DOHH2 (cell line): Measurements from ENCODE around the gene WFS1.

ENCODE experiments used
- H3F3A ChIP-seq: fragments of 200-600 bp; sonication (generic), shearing (Covaris generic); 2 replicates; pipeline ENCODE4 v1.6.0; 2016; ENCODE audit warnings: antibody characterized with exemption, mild to moderate bottlenecking; ENCODE audit not compliant: control insufficient read depth, insufficient read depth
- H3K27ac ChIP-seq: fragments of 200-600 bp; sonication (generic); 2 replicates; pipeline ENCODE4 v1.5.1; 2014; ENCODE audit warnings: low read depth, mild to moderate bottlenecking, low read length, moderate library complexity
- H3K27me3 ChIP-seq: fragments of 200-600 bp; sonication (generic); 2 replicates; pipeline ENCODE4 v1.6.1; 2014; ENCODE audit warnings: mild to moderate bottlenecking, low read length, mixed read lengths; ENCODE audit not compliant: control insufficient read depth
- H3K36me3 ChIP-seq: fragments of 200-600 bp; sonication (generic); 2 replicates; pipeline ENCODE4 v1.6.1; 2014; ENCODE audit warnings: mild to moderate bottlenecking, low read length, moderate library complexity, mixed read lengths; ENCODE audit not compliant: control insufficient read depth
- H3K4me1 ChIP-seq: fragments of 200-600 bp; sonication (generic); 2 replicates; pipeline ENCODE4 v1.6.1; 2014; ENCODE audit warnings: mild to moderate bottlenecking, low read length, mixed read lengths; ENCODE audit not compliant: control insufficient read depth
- H3K4me2 ChIP-seq: fragments of 200-600 bp; sonication (generic); 2 replicates; pipeline ENCODE4 v1.6.0; 2014; ENCODE audit warnings: mild to moderate bottlenecking, low read length, moderate library complexity
- H3K4me3 ChIP-seq: fragments of 200-600 bp; sonication (generic); 2 replicates; pipeline ENCODE4 v1.5.1; 2014; ENCODE audit warnings: mild to moderate bottlenecking, low read length, mixed read lengths
- H3K79me2 ChIP-seq: fragments of 200-600 bp; sonication (generic); 2 replicates; pipeline ENCODE4 v1.6.1; 2014; ENCODE audit warnings: mild to moderate bottlenecking, low read length, mixed read lengths; ENCODE audit not compliant: control insufficient read depth
- H3K9me2 ChIP-seq: fragments of 200-600 bp; sonication (generic); replicated peaks from 2 replicates; pipeline ENCODE4 v1.6.1; 2014; ENCODE audit warnings: mild to moderate bottlenecking, low read length, mixed read lengths; ENCODE audit not compliant: control insufficient read depth
- H3K9me3 ChIP-seq: fragments of 200-600 bp; sonication (generic); 2 replicates; pipeline ENCODE4 v1.6.1; 2014; ENCODE audit warnings: antibody characterized with exemption, low read length, mixed read lengths; ENCODE audit not compliant: control insufficient read depth, insufficient read depth
- H4K20me1 ChIP-seq: fragments of 200-600 bp; sonication (generic); 2 replicates; pipeline ENCODE4 v1.6.0; 2014; ENCODE audit warnings: low read depth, mild to moderate bottlenecking, antibody characterized with exemption, low read length, moderate library complexity; ENCODE audit not compliant: control insufficient read depth, insufficient read depth
- EZH2phosphoT487 ChIP-seq: fragments of 200-600 bp; sonication (generic); IDR thresholded peaks from 2 replicates; pipeline ENCODE4 v1.6.1; 2017; ENCODE audit warnings: borderline replicate concordance, mild to moderate bottlenecking, antibody characterized with exemption, low read length, moderate library complexity, mixed read lengths
- TF ChIP-seq, protein P1 (sequence below): fragments of 200-600 bp; sonication (generic); IDR thresholded peaks from one replicate; pipeline ENCODE4 v1.5.1; 2014; ENCODE audit warnings: antibody characterized with exemption, mild to moderate bottlenecking, low read depth, low read length; ENCODE audit not compliant: poor library complexity, severe bottlenecking

WFS1 gene

DNA sequence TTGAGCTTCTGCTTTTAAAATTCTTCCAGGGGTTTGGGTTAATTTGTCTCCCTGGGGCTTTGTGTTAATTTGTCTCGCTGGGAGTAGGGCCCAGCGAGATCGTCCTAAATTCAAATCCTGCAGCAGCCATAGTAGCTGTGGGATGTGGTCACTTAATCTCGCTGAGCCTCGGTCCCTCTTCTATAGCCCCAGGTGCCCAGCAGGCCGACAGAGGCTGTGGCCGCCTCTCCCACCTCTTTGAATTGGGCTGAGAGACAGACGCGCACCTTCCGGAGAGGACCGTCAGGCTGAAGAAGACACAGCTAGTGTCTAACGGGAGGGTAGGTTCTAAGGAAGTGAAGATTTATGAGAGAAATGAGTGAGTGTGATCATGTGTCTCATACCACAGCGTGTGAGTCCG lies 15.7 kb upstream of the WFS1 start:
- H3K9me2 ChIP-seq: no peaks in the 10 kb centered on the region
- no peak overlapping the region for H3K4me2 ChIP-seq
- H3K27ac ChIP-seq: no peak overlapping the region

DNA sequence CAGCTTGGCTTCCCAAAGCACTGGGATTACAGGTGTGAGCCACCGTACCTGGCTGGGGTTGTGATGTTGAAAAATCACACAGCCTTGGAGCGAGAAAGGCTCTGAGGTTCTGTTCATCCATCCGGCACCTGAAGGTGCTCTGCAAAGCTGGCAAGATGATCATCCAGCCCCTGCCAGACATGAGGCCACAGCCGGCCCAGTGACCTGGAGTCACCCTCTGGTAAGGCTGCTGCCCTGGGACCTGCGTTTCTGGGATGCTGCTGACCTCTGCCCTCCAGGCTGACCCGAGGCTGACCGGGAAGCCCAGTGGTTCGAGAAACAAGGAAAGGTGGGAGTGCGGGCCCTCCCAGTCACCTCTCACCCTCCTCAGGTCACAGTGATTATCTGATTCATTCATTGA lies 13.5 kb upstream of the WFS1 start:
- no peaks in the 10 kb centered on the region for H3K79me2 ChIP-seq
- no peaks in the 10 kb centered on the region for H3K36me3 ChIP-seq
- no peaks in the 10 kb centered on the region for H3K9me2 ChIP-seq
- no peaks in the 10 kb centered on the region for H3K9me3 ChIP-seq
- no peaks in the 10 kb centered on the region for H3K27me3 ChIP-seq
- H4K20me1 ChIP-seq: no peaks in the 10 kb centered on the region
- no peak overlapping the region for H3K4me3 ChIP-seq
- TF ChIP-seq, protein P1, sequence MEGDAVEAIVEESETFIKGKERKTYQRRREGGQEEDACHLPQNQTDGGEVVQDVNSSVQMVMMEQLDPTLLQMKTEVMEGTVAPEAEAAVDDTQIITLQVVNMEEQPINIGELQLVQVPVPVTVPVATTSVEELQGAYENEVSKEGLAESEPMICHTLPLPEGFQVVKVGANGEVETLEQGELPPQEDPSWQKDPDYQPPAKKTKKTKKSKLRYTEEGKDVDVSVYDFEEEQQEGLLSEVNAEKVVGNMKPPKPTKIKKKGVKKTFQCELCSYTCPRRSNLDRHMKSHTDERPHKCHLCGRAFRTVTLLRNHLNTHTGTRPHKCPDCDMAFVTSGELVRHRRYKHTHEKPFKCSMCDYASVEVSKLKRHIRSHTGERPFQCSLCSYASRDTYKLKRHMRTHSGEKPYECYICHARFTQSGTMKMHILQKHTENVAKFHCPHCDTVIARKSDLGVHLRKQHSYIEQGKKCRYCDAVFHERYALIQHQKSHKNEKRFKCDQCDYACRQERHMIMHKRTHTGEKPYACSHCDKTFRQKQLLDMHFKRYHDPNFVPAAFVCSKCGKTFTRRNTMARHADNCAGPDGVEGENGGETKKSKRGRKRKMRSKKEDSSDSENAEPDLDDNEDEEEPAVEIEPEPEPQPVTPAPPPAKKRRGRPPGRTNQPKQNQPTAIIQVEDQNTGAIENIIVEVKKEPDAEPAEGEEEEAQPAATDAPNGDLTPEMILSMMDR: no peak
- H3K4me2 ChIP-seq: no peak overlapping the region
- H3K27ac ChIP-seq: no peak overlapping the region
- no peaks in the 10 kb centered on the region for H3K4me1 ChIP-seq
- H3F3A ChIP-seq: no peaks in the 10 kb centered on the region

More for the DNA sequence above, 15.7 kb upstream of the WFS1 start:
- no peaks in the 10 kb centered on the region for H3K36me3 ChIP-seq
- H3K4me1 ChIP-seq: no peaks in the 10 kb centered on the region
- H3K27me3 ChIP-seq: peaks cover 5% of the 10 kb centered on the region; the same call in 1 of the 2 replicates
- no peaks in the 10 kb centered on the region for H3K9me3 ChIP-seq
- no peaks in the 10 kb centered on the region for H4K20me1 ChIP-seq
- no peak overlapping the region for H3K4me3 ChIP-seq
- no peaks in the 10 kb centered on the region for H3F3A ChIP-seq
- TF ChIP-seq EZH2phosphoT487: no peak
- TF ChIP-seq, protein P1: no peak
- H3K79me2 ChIP-seq: no peaks in the 10 kb centered on the region

DNA sequence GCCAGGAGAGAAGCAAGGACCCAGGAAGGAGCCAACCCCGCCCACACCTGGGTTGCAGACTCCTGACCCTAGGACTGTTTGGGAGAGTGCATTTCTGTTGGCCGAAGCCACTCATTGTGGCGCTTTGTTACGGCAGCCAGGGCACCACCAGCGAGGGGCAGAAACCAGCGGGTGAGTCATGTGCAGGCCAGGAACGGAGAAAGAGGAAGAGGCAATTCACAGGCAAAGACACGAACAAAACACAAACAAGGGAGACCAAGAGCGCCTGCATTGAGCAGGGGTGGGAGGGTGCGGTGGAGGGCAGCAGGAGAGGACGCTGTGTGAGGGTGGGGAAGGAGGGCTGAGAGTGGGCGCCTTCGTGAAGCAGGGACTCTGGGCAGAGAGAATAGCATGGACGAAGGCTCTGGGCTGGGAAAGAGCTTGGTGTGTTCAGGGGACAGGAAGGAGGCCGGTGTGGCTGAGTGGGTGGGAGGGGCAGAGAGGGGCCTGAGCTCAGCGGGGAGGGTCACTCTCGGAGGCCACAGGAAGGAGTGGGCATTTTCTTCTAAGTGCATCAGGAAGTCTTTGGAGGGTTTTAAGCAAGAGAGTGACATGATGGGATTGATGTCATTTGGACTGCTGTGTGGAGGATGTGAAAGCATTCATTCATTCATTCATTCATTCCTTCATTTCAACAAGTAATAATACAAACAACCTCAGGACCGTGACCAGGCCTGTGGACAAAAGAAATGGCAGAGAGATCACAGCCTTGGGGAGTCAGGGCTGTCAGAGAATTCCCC lies 12.2 kb upstream of the WFS1 start:
- Histone ChIP-seq H3K4me2 (no peak overlapping the region), H3K4me3 (no peak overlapping the region), H3K36me3 (no peaks in the 10 kb centered on the region), H3K9me3 (no peaks in the 10 kb centered on the region), H3K27ac (no peak overlapping the region), H3F3A (no peaks in the 10 kb centered on the region), H3K79me2 (no peaks in the 10 kb centered on the region), H3K27me3 (no peaks in the 10 kb centered on the region), H3K4me1 (no peaks in the 10 kb centered on the region), H4K20me1 (no peaks in the 10 kb centered on the region), H3K9me2 (no peaks in the 10 kb centered on the region)
- TF ChIP-seq, protein P1: no peak
- TF ChIP-seq EZH2phosphoT487: no peak
